ENCODE results near the gene TBX1.
"Not testable (repeated sequence)": the region's sequence is repeated elsewhere in the genome, so short reads cannot be mapped to it uniquely, and the experiment has no call there.

The TBX1 gene

DNA sequence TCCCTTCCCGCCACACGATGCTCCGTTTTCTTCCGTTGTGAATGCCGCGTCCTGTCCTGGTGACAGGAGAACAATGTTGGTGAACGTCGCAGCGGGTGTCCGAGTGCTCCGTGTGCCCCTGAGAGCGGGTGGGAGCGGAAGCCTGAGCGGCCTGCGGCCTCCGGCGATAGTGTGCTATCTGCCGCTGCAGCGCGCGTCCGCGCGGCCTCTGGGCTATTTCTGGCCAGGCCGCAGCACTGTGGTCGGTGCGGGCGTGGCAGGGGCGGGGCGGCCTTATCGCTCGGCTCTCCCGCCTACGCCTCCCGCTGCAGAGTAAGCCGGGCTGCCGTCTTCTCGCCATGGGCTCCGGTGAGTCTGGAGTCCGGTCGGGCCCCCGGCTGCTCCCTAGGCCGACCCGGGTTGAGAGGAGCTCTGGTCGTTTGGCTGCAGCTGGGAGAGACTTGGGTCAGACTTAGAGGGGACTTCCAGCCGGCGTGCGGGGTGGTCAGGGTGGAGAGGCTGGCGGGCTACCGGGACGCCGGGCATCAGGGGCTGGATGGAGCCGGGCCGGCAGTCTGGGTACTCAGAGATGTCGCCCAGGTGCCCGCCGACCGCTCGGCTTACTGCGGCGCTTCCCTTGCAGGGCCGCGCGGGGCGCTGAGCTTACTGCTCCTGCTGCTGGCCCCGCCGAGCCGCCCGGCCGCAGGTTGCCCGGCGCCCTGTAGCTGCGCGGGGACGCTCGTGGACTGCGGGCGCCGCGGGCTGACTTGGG is 37.2 kb upstream of the TBX1 start, which contains the start of gene GP1BB:
Gene GP1BB (plus strand): TSS at position 308 of the 751 bp plus-strand sequence. CDS start 31 bp downstream, at position 339.
- DNase-seq (ENCODE audit: low read depth), result peak; percentile 78
- peak within 1 kb of the TSS; percentile 21 for H3K4me3 ChIP-seq (ENCODE audit: low read depth, low read length)
- no peak for TF ChIP-seq CTCF (IDR thresholded peaks at IDR 0.05; ENCODE audit: low read depth, low read length)
- TF ChIP-seq, protein P1, sequence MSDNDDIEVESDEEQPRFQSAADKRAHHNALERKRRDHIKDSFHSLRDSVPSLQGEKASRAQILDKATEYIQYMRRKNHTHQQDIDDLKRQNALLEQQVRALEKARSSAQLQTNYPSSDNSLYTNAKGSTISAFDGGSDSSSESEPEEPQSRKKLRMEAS (IDR thresholded peaks at IDR 0.05; ENCODE audit: low read depth, low read length), result no peak
- TF ChIP-seq MYC (IDR thresholded peaks at IDR 0.05; ENCODE audit: low read depth, low read length), result no peak
- no peak for TF ChIP-seq POLR2A (IDR thresholded peaks at IDR 0.05; ENCODE audit: extremely low read depth, insufficient read length)

GRCh38 chr22:19723983-19724827 is 36.4 kb upstream of the TBX1 start:
- DNase-seq (ENCODE audit: low read depth), result peak; percentile 72
- peak; percentile 21 for TF ChIP-seq CTCF (IDR thresholded peaks at IDR 0.05; ENCODE audit: low read depth, low read length)
- no peak for TF ChIP-seq POLR2A (IDR thresholded peaks at IDR 0.05; ENCODE audit: extremely low read depth, insufficient read length)
- H3K4me3 ChIP-seq (ENCODE audit: low read depth, low read length), result peak overlapping the region; percentile 21

DNA sequence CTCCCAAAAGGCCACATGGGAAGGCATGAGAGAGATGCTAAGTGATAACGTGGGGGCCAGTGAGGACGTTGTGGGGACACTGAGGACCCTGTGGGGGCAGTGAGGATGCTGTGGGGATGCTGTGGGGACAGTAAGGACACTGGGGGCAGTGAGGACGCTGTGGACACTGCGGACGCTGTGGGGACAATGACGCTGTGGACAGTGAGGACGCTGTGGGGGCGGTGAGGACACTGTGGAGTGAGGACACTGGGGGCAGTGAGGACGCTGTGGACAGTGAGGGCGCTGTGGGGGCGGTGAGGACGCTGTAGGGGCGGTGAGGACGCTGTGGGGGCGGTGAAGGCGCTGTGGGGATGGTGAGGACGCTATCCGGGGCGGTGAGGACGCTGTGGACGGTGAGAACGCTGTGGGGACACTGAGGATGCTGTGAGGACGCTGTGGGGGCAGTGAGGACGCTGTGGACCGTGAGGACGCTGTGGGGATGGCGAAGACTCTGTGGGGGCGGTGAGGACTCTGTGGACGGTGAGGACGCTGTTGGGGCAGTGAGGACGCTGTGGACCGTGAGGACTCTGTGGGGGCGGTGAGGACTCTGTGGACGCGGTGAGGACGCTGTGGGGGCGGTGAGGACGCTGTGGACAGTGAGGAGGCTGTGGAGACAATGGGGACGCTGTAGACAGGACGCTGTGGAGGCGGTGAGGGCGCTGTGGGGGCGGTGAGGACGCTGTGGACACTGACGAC is 35.5 kb upstream of the TBX1 start:
- DNase-seq (ENCODE audit: low read depth), result no peak

DNA sequence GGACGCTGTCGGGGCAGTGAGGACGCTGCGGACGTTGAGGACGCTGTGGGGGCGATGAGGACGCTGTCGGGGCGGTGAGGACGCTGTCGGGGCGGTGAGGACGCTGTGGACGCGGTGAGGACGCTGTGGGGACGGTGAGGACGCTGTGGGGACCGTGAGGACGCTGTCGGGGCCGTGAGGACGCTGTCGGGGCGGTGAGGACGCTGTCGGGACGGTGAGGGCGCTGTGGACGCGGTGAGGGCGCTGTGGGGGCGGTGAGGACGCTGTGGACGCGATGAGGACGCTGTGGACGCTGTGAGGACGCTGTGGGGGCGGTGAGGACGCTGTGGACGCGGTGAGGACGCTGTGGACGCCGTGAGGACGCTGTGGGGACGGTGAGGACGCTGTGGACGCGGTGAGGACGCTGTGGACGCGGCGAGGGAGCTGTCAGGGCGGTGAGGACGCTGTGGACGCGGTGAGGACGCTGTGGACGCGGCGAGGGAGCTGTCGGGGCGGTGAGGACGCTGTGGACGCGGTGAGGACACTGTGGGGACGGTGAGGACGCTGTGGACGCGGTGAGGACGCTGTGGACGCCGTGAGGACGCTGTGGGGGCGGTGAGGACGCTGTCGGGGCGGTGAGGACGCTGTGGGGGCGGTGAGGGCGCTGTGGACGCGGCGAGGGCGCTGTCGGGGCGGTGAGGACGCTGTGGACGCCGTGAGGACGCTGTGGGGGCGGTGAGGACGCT is 34.4 kb upstream of the TBX1 start:
- DNase-seq (ENCODE audit: low read depth); H3K4me3 ChIP-seq (ENCODE audit: low read depth, low read length): not testable (repeated sequence)

More for the DNA sequence above, 35.5 kb upstream of the TBX1 start:
- H3K4me3 ChIP-seq (ENCODE audit: low read depth, low read length), result no peak overlapping the region
- TF ChIP-seq CTCF (IDR thresholded peaks at IDR 0.05; ENCODE audit: low read depth, low read length) (no peak), POLR2A (IDR thresholded peaks at IDR 0.05; ENCODE audit: extremely low read depth, insufficient read length) (no peak), MYC (IDR thresholded peaks at IDR 0.05; ENCODE audit: low read depth, low read length) (no peak)
- TF ChIP-seq, protein P1 (IDR thresholded peaks at IDR 0.05; ENCODE audit: low read depth, low read length), result no peak

DNA sequence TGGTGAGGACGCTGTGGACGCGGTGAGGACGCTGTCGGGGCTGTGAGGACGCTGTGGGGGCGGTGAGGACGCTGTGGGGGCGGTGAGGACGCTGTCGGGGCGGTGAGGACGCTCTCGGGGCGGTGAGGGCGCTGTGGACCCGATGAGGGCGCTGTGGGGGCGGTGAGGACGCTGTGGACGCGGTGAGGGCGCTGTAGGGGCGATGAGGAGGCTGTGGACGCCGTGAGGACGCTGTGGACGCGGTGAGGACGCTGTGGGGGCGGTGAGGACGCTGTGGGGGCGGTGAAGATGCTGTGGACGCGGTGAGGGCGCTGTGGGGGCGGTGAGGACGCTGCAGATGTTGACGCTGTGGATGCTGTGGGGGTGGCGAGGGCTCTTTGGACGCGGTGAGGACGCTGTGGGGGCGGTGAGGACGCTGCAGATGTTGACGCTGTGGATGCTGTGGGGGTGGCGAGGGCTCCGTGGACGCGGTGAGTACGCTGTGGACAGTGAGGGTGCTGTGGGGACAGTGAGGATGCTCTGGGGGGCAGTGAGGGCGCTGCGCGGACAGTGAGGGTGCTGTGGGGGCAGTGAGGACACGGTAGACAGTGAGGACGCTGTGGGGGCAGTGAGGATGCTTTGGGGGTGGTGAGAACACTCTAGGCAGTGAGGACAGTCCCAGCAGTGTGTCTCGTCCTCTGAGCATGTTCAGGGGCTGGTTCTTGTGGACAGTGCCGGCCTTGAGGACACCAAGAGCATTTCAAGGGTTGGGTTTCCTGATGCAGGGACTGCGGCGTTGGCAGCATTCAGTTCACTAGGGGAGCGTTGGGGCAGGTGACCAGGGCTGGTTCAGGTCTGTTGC is 33.0 kb upstream of the TBX1 start:
- no peak for TF ChIP-seq POLR2A (IDR thresholded peaks at IDR 0.05; ENCODE audit: extremely low read depth, insufficient read length)
- TF ChIP-seq, protein P1 (IDR thresholded peaks at IDR 0.05; ENCODE audit: low read depth, low read length), result no peak
- no peak for TF ChIP-seq MYC (IDR thresholded peaks at IDR 0.05; ENCODE audit: low read depth, low read length)
- no peak for TF ChIP-seq CTCF (IDR thresholded peaks at IDR 0.05; ENCODE audit: low read depth, low read length)
- DNase-seq (ENCODE audit: low read depth), result no peak
- no peak overlapping the region for H3K4me3 ChIP-seq (ENCODE audit: low read depth, low read length)

Measured in NB4 (cell line).